Neuron (in vitro differentiated cells): ENCODE results near the gene NFKBIL1.
"Not testable (repeated sequence)": the region's sequence is repeated elsewhere in the genome, so short reads cannot be mapped to it uniquely, and the experiment has no call there.

ENCODE experiments used
- H2AFZ ChIP-seq: one replicate; pipeline ENCODE4 v1.6.1; 2013; ENCODE audit warnings: low read depth, mild to moderate bottlenecking, inconsistent platforms, low read length, moderate library complexity
- H3K27me3 ChIP-seq: one replicate; pipeline ENCODE4 v1.6.1; 2013; ENCODE audit warnings: low read length; ENCODE audit not compliant: insufficient read depth
- H3K36me3 ChIP-seq: one replicate; pipeline ENCODE4 v1.6.1; 2013; ENCODE audit warnings: low read length; ENCODE audit not compliant: insufficient read depth
- H3K4me1 ChIP-seq: one replicate; pipeline ENCODE4 v1.6.1; 2013; ENCODE audit warnings: low read length; ENCODE audit not compliant: insufficient read depth
- H3K4me3 ChIP-seq: 2 replicates; pipeline ENCODE4 v1.5.1; 2013; ENCODE audit warnings: mild to moderate bottlenecking, low read length, moderate library complexity
- H3K9me3 ChIP-seq: one replicate; pipeline ENCODE4 v1.6.1; 2013; ENCODE audit warnings: low read length

NFKBIL1 gene

GRCh38 chr6:31546958-31547726, at the start of gene NFKBIL1:
TSS of gene NFKBIL1 (plus strand) at chr6:31547608. CDS start at chr6:31547695, 87 bp downstream.
- Histone ChIP-seq H3K4me3 (peak within 1 kb of the TSS; percentile 59), H3K36me3 (peaks cover 26% of the 10 kb centered on the region), H3K4me1 (peaks cover 24% of the 10 kb centered on the region), H2AFZ (peak within 1 kb of the TSS; percentile 70), H3K27me3 (no peaks in the 10 kb centered on the region), H3K9me3 (no peaks in the 10 kb centered on the region)

GRCh38 chr6:31498748-31499147, 48.7 kb upstream of the NFKBIL1 start:
- H3K4me1 ChIP-seq: peaks cover 15% of the 10 kb centered on the region
- peaks cover 57% of the 10 kb centered on the region for H3K27me3 ChIP-seq
- no peak overlapping the region for H2AFZ ChIP-seq
- no peak overlapping the region for H3K4me3 ChIP-seq
- peaks cover 2% of the 10 kb centered on the region for H3K9me3 ChIP-seq
- H3K36me3 ChIP-seq: no peaks in the 10 kb centered on the region

GRCh38 chr6:31499648-31500047, 47.8 kb upstream of the NFKBIL1 start:
- Histone ChIP-seq H3K27me3 (peaks cover 51% of the 10 kb centered on the region), H3K4me1 (peaks cover 15% of the 10 kb centered on the region)
- not testable (repeated sequence) for H3K4me3 ChIP-seq, H2AFZ ChIP-seq, H3K9me3 ChIP-seq, H3K36me3 ChIP-seq

GRCh38 chr6:31502586-31502985, 44.8 kb upstream of the NFKBIL1 start:
- Histone ChIP-seq H2AFZ (no peak overlapping the region), H3K9me3 (peaks cover 4% of the 10 kb centered on the region), H3K4me3 (no peak overlapping the region), H3K36me3 (no peaks in the 10 kb centered on the region), H3K27me3 (peaks cover 45% of the 10 kb centered on the region), H3K4me1 (peaks cover 6% of the 10 kb centered on the region)

- H3K4me3 ChIP-seq, H3K4me1 ChIP-seq, H3K36me3 ChIP-seq, H3K9me3 ChIP-seq, H2AFZ ChIP-seq: not testable (repeated sequence)
- H3K27me3 ChIP-seq: peaks cover 31% of the 10 kb centered on the region
These were observed 38.4 kb upstream of the NFKBIL1 start for GRCh38 chr6:31509036-31509435.

GRCh38 chr6:31510007-31510406, 37.4 kb upstream of the NFKBIL1 start:
- no peaks in the 10 kb centered on the region for H3K36me3 ChIP-seq
- no peak overlapping the region for H3K4me3 ChIP-seq
- no peaks in the 10 kb centered on the region for H3K4me1 ChIP-seq
- H3K9me3 ChIP-seq: peaks cover 4% of the 10 kb centered on the region
- no peak overlapping the region for H2AFZ ChIP-seq
- peaks cover 30% of the 10 kb centered on the region for H3K27me3 ChIP-seq

GRCh38 chr6:31513456-31514165, 33.8 kb upstream of the NFKBIL1 start:
- Histone ChIP-seq H3K4me1 (no peaks in the 10 kb centered on the region), H2AFZ (no peak overlapping the region), H3K27me3 (peaks cover 14% of the 10 kb centered on the region), H3K9me3 (peaks cover 2% of the 10 kb centered on the region), H3K4me3 (no peak overlapping the region), H3K36me3 (no peaks in the 10 kb centered on the region)

- H3K27me3 ChIP-seq: peaks cover 7% of the 10 kb centered on the region
- no peak overlapping the region for H3K4me3 ChIP-seq
- H3K36me3 ChIP-seq: no peaks in the 10 kb centered on the region
- no peaks in the 10 kb centered on the region for H3K9me3 ChIP-seq
- H2AFZ ChIP-seq: no peak overlapping the region
- no peaks in the 10 kb centered on the region for H3K4me1 ChIP-seq
These were observed 25.6 kb upstream of the NFKBIL1 start for GRCh38 chr6:31521835-31522234.

GRCh38 chr6:31525553-31525931, 21.9 kb upstream of the NFKBIL1 start:
- Histone ChIP-seq H2AFZ (no peak overlapping the region), H3K27me3 (no peaks in the 10 kb centered on the region), H3K9me3 (no peaks in the 10 kb centered on the region), H3K36me3 (peaks cover 7% of the 10 kb centered on the region), H3K4me1 (no peaks in the 10 kb centered on the region), H3K4me3 (no peak overlapping the region)

GRCh38 chr6:31525932-31526591, 21.3 kb upstream of the NFKBIL1 start:
- H3K36me3 ChIP-seq: peaks cover 12% of the 10 kb centered on the region
- no peak overlapping the region for H3K4me3 ChIP-seq
- H3K27me3 ChIP-seq: no peaks in the 10 kb centered on the region
- H3K9me3 ChIP-seq: no peaks in the 10 kb centered on the region
- H3K4me1 ChIP-seq: no peaks in the 10 kb centered on the region
- H2AFZ ChIP-seq: no peak overlapping the region

- Histone ChIP-seq H3K27me3 (no peaks in the 10 kb centered on the region), H2AFZ (no peak overlapping the region), H3K4me1 (no peaks in the 10 kb centered on the region), H3K4me3 (no peak overlapping the region), H3K9me3 (no peaks in the 10 kb centered on the region), H3K36me3 (peaks cover 34% of the 10 kb centered on the region)
These were observed 19.1 kb upstream of the NFKBIL1 start for GRCh38 chr6:31528307-31528777.

GRCh38 chr6:31528821-31529328, 18.5 kb upstream of the NFKBIL1 start, which contains the start of gene MCCD1:
TSS of gene MCCD1 (plus strand) at chr6:31528962. CDS start at chr6:31529015, 53 bp downstream.
- Histone ChIP-seq H3K36me3 (peaks cover 40% of the 10 kb centered on the region), H3K27me3 (no peaks in the 10 kb centered on the region), H2AFZ (no peak within 1 kb of the TSS), H3K4me3 (no peak within 1 kb of the TSS), H3K4me1 (no peaks in the 10 kb centered on the region), H3K9me3 (no peaks in the 10 kb centered on the region)
